ENCODE measurements around the gene PROM1. TPM values are rescaled to one million over a fixed set of nuclear protein-coding genes. Genes with fewer than 3 reads are reported as not detected.

PROM1 gene
- total RNA-seq, 2 experiments from 2014 or later, result not detected

DNA sequence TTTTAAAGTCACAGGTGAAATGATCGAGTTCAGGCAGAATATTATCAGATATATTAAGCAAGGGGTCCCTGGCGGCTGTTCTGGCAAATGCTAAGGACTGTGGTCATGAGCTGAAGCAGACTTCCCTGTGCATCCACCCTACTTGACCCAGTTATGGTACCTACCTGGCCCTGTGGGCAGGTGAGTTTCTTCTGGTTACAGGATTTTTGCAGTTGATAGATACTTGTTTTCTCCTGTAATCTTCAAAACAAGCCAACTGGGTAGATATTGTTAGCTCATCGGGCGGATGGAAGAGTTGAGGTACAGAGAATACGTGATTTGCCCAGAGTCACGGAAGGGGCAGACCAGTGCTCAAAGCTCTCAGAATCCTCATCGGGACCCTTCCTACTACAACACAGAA lies 18.5 kb upstream of the PROM1 start:
- CTCF ChIA-PET, result no interaction called here
- Mint-ChIP-seq H3K4me1 (ENCODE audit: low read depth) (no peaks in the 10 kb centered on the region), H3K27ac (no peak overlapping the region), H3K9me3 (no peaks in the 10 kb centered on the region), H3K27me3 (peaks cover 16% of the 10 kb centered on the region), H3K4me3 (no peak overlapping the region), H3K36me3 (ENCODE audit: low read depth) (no peaks in the 10 kb centered on the region)
- Histone ChIP-seq H3K4me1 (ENCODE audit: insufficient read depth, low read length) (no peaks in the 10 kb centered on the region), H3K9me3 (ENCODE audit: control insufficient read depth in 1 of 2, insufficient read depth in 1 of 2, low read length in 2 of 2) (no peaks in the 10 kb centered on the region), H3K27ac (ENCODE audit: low read depth in 1 of 2, low read length in 2 of 2) (no peak overlapping the region), H3K4me3 (ENCODE audit: low read length) (no peak overlapping the region), H3K27me3 (ENCODE audit: control insufficient read depth in 1 of 2, insufficient read depth in 2 of 2, low read length in 2 of 2) (no peaks in the 10 kb centered on the region), H3K36me3 (ENCODE audit: insufficient read depth, low read length) (no peaks in the 10 kb centered on the region)
- POLR2A ChIA-PET, result no interaction called here
- TF ChIP-seq, protein P1, sequence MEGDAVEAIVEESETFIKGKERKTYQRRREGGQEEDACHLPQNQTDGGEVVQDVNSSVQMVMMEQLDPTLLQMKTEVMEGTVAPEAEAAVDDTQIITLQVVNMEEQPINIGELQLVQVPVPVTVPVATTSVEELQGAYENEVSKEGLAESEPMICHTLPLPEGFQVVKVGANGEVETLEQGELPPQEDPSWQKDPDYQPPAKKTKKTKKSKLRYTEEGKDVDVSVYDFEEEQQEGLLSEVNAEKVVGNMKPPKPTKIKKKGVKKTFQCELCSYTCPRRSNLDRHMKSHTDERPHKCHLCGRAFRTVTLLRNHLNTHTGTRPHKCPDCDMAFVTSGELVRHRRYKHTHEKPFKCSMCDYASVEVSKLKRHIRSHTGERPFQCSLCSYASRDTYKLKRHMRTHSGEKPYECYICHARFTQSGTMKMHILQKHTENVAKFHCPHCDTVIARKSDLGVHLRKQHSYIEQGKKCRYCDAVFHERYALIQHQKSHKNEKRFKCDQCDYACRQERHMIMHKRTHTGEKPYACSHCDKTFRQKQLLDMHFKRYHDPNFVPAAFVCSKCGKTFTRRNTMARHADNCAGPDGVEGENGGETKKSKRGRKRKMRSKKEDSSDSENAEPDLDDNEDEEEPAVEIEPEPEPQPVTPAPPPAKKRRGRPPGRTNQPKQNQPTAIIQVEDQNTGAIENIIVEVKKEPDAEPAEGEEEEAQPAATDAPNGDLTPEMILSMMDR (IDR thresholded peaks at IDR 0.05), result no peak
- intact Hi-C loops (cut with DNase I, micrococcal nuclease), result no loop called here
- no peak for DNase-seq
- no peak for ATAC-seq (ENCODE audit: poor library complexity)

DNA sequence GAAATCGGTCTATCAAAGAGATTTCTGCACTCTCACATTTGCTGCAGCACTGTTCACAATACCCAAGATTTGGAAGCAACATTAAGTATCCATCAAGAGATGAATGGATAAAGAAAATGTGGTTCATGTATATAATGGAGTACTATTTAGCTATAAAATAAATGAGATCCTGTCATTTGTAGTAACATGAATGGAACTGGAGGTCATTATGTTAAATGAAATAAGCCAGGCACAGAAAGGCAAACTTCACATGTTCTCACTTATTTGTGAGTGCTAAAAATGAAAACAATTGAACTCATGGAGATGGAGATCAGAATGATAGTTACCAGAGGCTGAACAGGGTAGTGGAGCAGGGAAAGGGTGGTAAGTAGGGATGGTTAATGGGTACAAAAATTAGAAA lies 17.0 kb upstream of the PROM1 start:
- Mint-ChIP-seq H3K27me3 (peaks cover 19% of the 10 kb centered on the region), H3K9me3 (no peaks in the 10 kb centered on the region), H3K4me3 (no peak overlapping the region), H3K36me3 (ENCODE audit: low read depth) (no peaks in the 10 kb centered on the region), H3K4me1 (ENCODE audit: low read depth) (no peaks in the 10 kb centered on the region), H3K27ac (no peak overlapping the region)
- TF ChIP-seq, protein P1 (IDR thresholded peaks at IDR 0.05), result no peak
- Histone ChIP-seq H3K27me3 (ENCODE audit: control insufficient read depth in 1 of 2, insufficient read depth in 2 of 2, low read length in 2 of 2) (no peaks in the 10 kb centered on the region), H3K27ac (ENCODE audit: low read depth in 1 of 2, low read length in 2 of 2) (no peak overlapping the region), H3K9me3 (ENCODE audit: control insufficient read depth in 1 of 2, insufficient read depth in 1 of 2, low read length in 2 of 2) (no peaks in the 10 kb centered on the region), H3K4me1 (ENCODE audit: insufficient read depth, low read length) (no peaks in the 10 kb centered on the region), H3K36me3 (ENCODE audit: insufficient read depth, low read length) (no peaks in the 10 kb centered on the region), H3K4me3 (ENCODE audit: low read length) (no peak overlapping the region)
- DNase-seq, result no peak
- ChIA-PET POLR2A (no interaction called here), CTCF (no interaction called here)
- intact Hi-C loops (cut with DNase I, micrococcal nuclease), result no loop called here
- ATAC-seq (ENCODE audit: poor library complexity), result no peak

DNA sequence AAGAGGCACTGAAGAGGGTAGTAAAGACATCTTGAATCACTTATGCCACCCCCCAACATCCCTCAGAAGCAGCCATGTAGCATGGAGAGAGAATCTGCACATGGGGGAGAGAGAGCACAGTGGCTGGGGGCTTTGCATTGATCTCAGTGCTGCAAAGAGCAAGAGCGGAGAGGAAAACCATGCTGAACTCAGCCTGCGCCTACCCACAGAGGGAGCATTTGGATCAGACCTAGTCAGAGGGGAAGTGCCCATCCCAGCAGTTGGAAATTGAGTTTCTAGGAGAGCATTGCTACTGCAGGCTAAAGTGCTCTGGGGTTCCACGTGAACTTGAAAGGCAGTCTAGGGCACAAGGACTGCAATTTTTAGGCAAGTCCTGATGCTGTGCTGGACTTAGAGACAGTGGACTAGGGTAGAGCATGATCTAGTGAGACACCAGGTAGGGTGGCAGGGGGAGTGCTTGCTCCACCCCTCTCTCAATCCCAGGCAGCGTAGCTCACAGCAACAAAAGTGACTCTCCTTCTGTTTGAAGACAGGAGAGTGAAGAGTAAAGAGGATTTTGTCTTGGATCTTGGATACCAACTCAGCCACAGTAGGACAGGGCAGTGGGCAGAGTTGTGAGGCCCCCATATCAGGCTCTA lies 9.0 kb upstream of the PROM1 start:
- Mint-ChIP-seq H3K27ac (no peak overlapping the region), H3K4me1 (ENCODE audit: low read depth) (no peaks in the 10 kb centered on the region), H3K27me3 (peaks cover 67% of the 10 kb centered on the region), H3K36me3 (ENCODE audit: low read depth) (no peaks in the 10 kb centered on the region), H3K9me3 (no peaks in the 10 kb centered on the region), H3K4me3 (no peak overlapping the region)
- intact Hi-C loops (cut with DNase I, micrococcal nuclease), result no loop called here
- Histone ChIP-seq H3K9me3 (ENCODE audit: control insufficient read depth in 1 of 2, insufficient read depth in 1 of 2, low read length in 2 of 2) (peaks cover 0 to 5% of the 10 kb centered on the region in 2 experiments), H3K4me1 (ENCODE audit: insufficient read depth, low read length) (no peaks in the 10 kb centered on the region), H3K27ac (ENCODE audit: low read depth in 1 of 2, low read length in 2 of 2) (no peak overlapping the region), H3K27me3 (ENCODE audit: control insufficient read depth in 1 of 2, insufficient read depth in 2 of 2, low read length in 2 of 2) (peaks cover 4 to 6% of the 10 kb centered on the region in 2 experiments), H3K4me3 (ENCODE audit: low read length) (no peak overlapping the region), H3K36me3 (ENCODE audit: insufficient read depth, low read length) (no peaks in the 10 kb centered on the region)
- DNase-seq (no peak), ATAC-seq (ENCODE audit: poor library complexity) (no peak)
- ChIA-PET POLR2A (no interaction called here), CTCF (no interaction called here)
- TF ChIP-seq, protein P1 (IDR thresholded peaks at IDR 0.05), result no peak
